Caco-2 (cell line): ENCODE data around the gene PFKP. TPM values are rescaled to one million over a fixed set of nuclear protein-coding genes. Genes with fewer than 3 reads are reported as not detected.

ENCODE experiments used
- BruUV-seq: library from RNA; stranded (reverse); fragments of 400-500 nt; replicated peaks from 2 replicates; lab custom pipeline; 2021; lab: Mats Ljungman, UMichigan
- CTCF ChIA-PET: fragments of 300-600 bp; sonication (Branson Sonifier 250); formaldehyde crosslinking; loops from one replicate; lab custom pipeline; 2022; ENCODE audit warnings: antibody characterized with exemption; lab: Charles Lee
- POLR2A ChIA-PET: fragments of 300-600 bp; sonication (Branson Sonifier 250); formaldehyde crosslinking; loops from one replicate; lab custom pipeline; 2022; ENCODE audit warnings: antibody characterized with exemption; lab: Charles Lee
- DNase-seq, 2 experiments: peaks; one replicate each; pipeline versions ENCODE4 v3.0.0 to v3.0.0-alpha.2; 2020 to 2022
- H3K27me3 ChIP-seq: replicated peaks from 2 replicates; pipeline ENCODE4 v1.6.0; 2011; ENCODE audit warnings: low read length; ENCODE audit not compliant: control insufficient read depth, insufficient read depth
- H3K36me3 ChIP-seq: 2 replicates; pipeline ENCODE4 v1.5.1; 2011; ENCODE audit warnings: low read length; ENCODE audit not compliant: control insufficient read depth, insufficient read depth
- H3K4me1 ChIP-seq: fragments of 250-450 bp; sonication (Bioruptor Pico); 2 replicates; pipeline ENCODE4 v1.5.1; 2020; ENCODE audit warnings: mild to moderate bottlenecking
- H3K4me3 ChIP-seq: 2 replicates; pipeline ENCODE4 v1.5.1; 2011; ENCODE audit warnings: low read depth, mild to moderate bottlenecking, control low read depth, low read length
- H3K9me3 ChIP-seq: fragments of 250-450 bp; sonication (Bioruptor Pico); 2 replicates; pipeline ENCODE4 v1.5.1; 2020; ENCODE audit warnings: mild to moderate bottlenecking, moderate library complexity
- H3K27ac Mint-ChIP-seq: one replicate; pipeline ENCODE4 v1.8.0; 2022; ENCODE audit warnings: mixed read lengths; ENCODE audit not compliant: unreplicated experiment
- H3K27me3 Mint-ChIP-seq: one replicate; pipeline ENCODE4 v1.8.0; 2022; ENCODE audit warnings: mixed read lengths; ENCODE audit not compliant: insufficient read depth, unreplicated experiment
- H3K36me3 Mint-ChIP-seq: one replicate; pipeline ENCODE4 v1.8.0; 2022; ENCODE audit warnings: mild to moderate bottlenecking, mixed read lengths; ENCODE audit not compliant: insufficient read depth, unreplicated experiment
- H3K4me1 Mint-ChIP-seq: one replicate; pipeline ENCODE4 v1.8.0; 2022; ENCODE audit warnings: low read depth, mixed read lengths; ENCODE audit not compliant: unreplicated experiment
- H3K4me3 Mint-ChIP-seq: one replicate; pipeline ENCODE4 v1.8.0; 2022; ENCODE audit warnings: mild to moderate bottlenecking, moderate library complexity, mixed read lengths; ENCODE audit not compliant: unreplicated experiment
- H3K9me3 Mint-ChIP-seq: one replicate; pipeline ENCODE4 v1.8.0; 2022; ENCODE audit warnings: mixed read lengths; ENCODE audit not compliant: unreplicated experiment
- intact Hi-C: fragments of 100-400 bp; cut with micrococcal nuclease; formaldehyde crosslinking; loops from one replicate; pipeline ENCODE4 v1.10.0; 2022; ENCODE audit not compliant: unreplicated experiment
- total RNA-seq: library from RNA; stranded (reverse); gene quantifications from 2 replicates; pipeline ENCODE4 v1.2.3, GENCODE V29; 2022
- TF ChIP-seq, protein P1 (sequence below), 2 experiments: fragments of 200-600 bp in 1 of 2; IDR thresholded peaks; 1 replicate in 1 of 2; 2 replicates in 1 of 2; pipeline versions ENCODE4 v1.5.1 to v1.8.0; 2011 to 2022; ENCODE audit warnings: antibody characterized with exemption in 1 of 2, control low read depth in 1 of 2, inconsistent platforms in 1 of 2, low read depth in 1 of 2, low read length in 1 of 2, mild to moderate bottlenecking in 1 of 2, moderate library complexity in 1 of 2; ENCODE audit not compliant: insufficient read depth in 1 of 2, severe bottlenecking in 1 of 2, unreplicated experiment in 1 of 2

PFKP gene
- total RNA-seq, 1 experiment from 2014 or later = 218 TPM

DNA sequence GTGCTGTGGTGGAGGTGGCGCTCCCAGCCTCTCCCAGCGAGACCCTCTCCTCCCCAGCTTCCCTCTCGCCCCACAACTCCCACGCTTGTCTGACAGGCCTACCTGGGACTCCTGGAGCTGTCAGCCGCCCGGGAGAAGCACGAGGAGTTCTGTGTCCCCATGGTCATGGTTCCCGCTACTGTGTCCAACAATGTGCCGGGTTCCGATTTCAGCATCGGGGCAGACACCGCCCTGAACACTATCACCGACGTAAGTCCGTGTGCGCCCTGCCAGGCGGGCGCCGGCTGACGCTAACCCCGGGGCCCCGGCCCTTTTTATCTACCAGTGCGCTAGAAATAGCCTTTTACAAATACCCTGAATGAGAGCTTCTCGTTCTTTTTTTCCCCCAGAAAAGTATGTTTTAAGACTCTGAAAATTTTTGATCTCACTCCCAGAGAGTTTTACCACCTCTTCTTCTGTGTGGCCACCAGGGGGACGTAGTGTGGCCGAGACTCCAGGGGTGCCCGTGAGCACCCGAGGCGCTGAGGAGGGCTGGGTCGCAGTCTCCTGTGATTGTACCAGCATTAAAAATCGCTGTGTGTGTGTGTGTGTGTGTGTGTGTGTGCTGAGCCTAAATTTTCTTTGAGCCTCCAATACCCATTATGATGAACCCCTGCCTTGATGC is 52.6 kb downstream of the PFKP start:
- no peaks in the 10 kb centered on the region for H3K9me3 ChIP-seq
- H3K27me3 Mint-ChIP-seq = no peaks in the 10 kb centered on the region
- H3K9me3 Mint-ChIP-seq = no peaks in the 10 kb centered on the region
- CTCF ChIA-PET = interaction anchor here (0.8 kb wide), 1 partner anchor 29 kb away, joined by 3 read pairs; no protein-coding TSS in a partner anchor
- H3K27me3 ChIP-seq = no peaks in the 10 kb centered on the region
- no TSS peak for BruUV-seq
- no peaks in the 10 kb centered on the region for H3K4me1 ChIP-seq
- TF ChIP-seq, protein P1, sequence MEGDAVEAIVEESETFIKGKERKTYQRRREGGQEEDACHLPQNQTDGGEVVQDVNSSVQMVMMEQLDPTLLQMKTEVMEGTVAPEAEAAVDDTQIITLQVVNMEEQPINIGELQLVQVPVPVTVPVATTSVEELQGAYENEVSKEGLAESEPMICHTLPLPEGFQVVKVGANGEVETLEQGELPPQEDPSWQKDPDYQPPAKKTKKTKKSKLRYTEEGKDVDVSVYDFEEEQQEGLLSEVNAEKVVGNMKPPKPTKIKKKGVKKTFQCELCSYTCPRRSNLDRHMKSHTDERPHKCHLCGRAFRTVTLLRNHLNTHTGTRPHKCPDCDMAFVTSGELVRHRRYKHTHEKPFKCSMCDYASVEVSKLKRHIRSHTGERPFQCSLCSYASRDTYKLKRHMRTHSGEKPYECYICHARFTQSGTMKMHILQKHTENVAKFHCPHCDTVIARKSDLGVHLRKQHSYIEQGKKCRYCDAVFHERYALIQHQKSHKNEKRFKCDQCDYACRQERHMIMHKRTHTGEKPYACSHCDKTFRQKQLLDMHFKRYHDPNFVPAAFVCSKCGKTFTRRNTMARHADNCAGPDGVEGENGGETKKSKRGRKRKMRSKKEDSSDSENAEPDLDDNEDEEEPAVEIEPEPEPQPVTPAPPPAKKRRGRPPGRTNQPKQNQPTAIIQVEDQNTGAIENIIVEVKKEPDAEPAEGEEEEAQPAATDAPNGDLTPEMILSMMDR (IDR thresholded peaks at IDR 0.05; ENCODE audit: insufficient read depth in 1 of 2, low read depth in 1 of 2, low read length in 1 of 2, severe bottlenecking in 1 of 2, unreplicated experiment in 1 of 2) = peak; percentile 65 to 72
- peaks cover 8% of the 10 kb centered on the region for H3K36me3 ChIP-seq
- intact Hi-C loops = loop anchor here (1.0 kb wide), 1 partner anchor 11 kb away; no protein-coding TSS in a partner anchor
- no peak overlapping the region for H3K27ac Mint-ChIP-seq
- peaks cover 95% of the 10 kb centered on the region for H3K36me3 Mint-ChIP-seq
- no peak overlapping the region for H3K4me3 ChIP-seq
- no peak overlapping the region for H3K4me3 Mint-ChIP-seq
- no peaks in the 10 kb centered on the region for H3K4me1 Mint-ChIP-seq
- peak in 1 of 2 experiments; percentile 59 for DNase-seq
- POLR2A ChIA-PET = interaction anchor here (0.6 kb wide), 1 partner anchor 142 kb away, joined by 3 read pairs; no protein-coding TSS in a partner anchor

DNA sequence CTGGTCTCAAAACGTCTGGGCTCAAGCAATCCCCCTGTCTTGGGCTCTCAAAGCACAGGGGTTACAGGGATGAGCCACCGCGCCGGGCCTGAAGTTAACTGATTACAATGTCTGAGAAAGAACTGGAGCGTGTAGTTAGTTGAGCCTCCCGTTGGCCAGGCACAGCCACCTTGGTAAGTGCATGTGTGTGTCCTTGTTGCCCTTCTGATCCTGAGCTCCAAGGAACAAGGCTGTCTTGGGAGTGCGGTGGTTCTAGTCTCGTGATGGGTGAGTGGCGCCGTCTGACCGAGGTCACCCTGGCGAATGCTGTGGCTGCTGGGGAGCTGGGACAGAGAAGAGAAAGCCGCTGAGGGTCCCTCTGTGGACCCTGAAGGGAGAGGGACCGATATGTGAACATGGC is 54.7 kb downstream of the PFKP start:
- POLR2A ChIA-PET = no interaction called here
- H3K27me3 Mint-ChIP-seq = no peaks in the 10 kb centered on the region
- peaks cover 95% of the 10 kb centered on the region for H3K36me3 Mint-ChIP-seq
- no peaks in the 10 kb centered on the region for H3K27me3 ChIP-seq
- H3K27ac Mint-ChIP-seq = peak overlapping the region; percentile 27
- no TSS peak for BruUV-seq
- no peaks in the 10 kb centered on the region for H3K9me3 Mint-ChIP-seq
- H3K9me3 ChIP-seq = no peaks in the 10 kb centered on the region
- TF ChIP-seq, protein P1 (IDR thresholded peaks at IDR 0.05; ENCODE audit: insufficient read depth in 1 of 2, low read depth in 1 of 2, low read length in 1 of 2, severe bottlenecking in 1 of 2, unreplicated experiment in 1 of 2) = no peak
- no peak overlapping the region for H3K4me3 Mint-ChIP-seq
- no peak for DNase-seq
- H3K4me1 Mint-ChIP-seq = no peaks in the 10 kb centered on the region
- no peak overlapping the region for H3K4me3 ChIP-seq
- H3K4me1 ChIP-seq = no peaks in the 10 kb centered on the region
- CTCF ChIA-PET = no interaction called here
- intact Hi-C loops = no loop called here
- peaks cover 8% of the 10 kb centered on the region for H3K36me3 ChIP-seq

DNA sequence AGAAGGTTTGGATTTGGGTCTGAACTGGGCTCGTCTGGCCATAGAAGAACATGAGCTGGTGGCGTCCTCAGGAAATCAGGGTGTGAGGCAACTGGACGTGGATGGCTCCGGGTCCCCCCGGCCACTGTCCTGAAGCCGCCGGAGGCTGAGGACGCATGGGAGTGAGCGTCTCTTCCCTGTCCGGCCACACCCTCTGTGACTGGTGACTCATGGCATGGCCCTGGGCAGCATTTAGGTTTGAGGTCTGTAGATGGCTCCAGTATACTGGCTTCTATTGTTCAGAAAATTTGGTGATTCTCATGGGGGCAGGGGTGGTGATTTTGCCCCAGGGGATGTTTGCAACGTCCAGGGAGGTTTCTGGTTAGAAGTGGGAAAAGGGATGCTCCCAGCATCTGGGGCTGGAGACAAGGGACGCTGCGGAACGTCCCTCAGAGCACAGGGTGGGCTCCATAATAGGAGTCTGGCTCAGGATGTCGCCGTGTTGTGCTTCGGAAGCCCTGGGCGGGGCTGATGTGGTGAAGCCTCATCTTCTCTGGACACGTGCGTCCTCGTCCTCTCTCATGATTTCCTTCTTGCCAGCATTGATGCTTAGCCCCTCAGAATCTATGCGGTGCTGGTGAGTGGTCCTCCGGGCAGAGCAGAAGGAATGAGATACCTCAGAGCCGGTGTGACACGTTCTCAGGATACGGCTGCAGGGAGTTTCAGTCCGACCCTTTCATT is 55.3 kb downstream of the PFKP start:
- no peak overlapping the region for H3K4me3 Mint-ChIP-seq
- peaks cover 95% of the 10 kb centered on the region for H3K36me3 Mint-ChIP-seq
- no peaks in the 10 kb centered on the region for H3K27me3 Mint-ChIP-seq
- intact Hi-C loops = no loop called here
- peak overlapping the region; percentile 27 for H3K27ac Mint-ChIP-seq
- TF ChIP-seq, protein P1 (IDR thresholded peaks at IDR 0.05; ENCODE audit: insufficient read depth in 1 of 2, low read depth in 1 of 2, low read length in 1 of 2, severe bottlenecking in 1 of 2, unreplicated experiment in 1 of 2) = no peak
- Histone ChIP-seq H3K4me3 (no peak overlapping the region), H3K9me3 (no peaks in the 10 kb centered on the region), H3K27me3 (no peaks in the 10 kb centered on the region), H3K36me3 (peaks cover 7% of the 10 kb centered on the region), H3K4me1 (no peaks in the 10 kb centered on the region)
- BruUV-seq = no TSS peak
- no peaks in the 10 kb centered on the region for H3K4me1 Mint-ChIP-seq
- CTCF ChIA-PET = no interaction called here
- H3K9me3 Mint-ChIP-seq = no peaks in the 10 kb centered on the region
- POLR2A ChIA-PET = no interaction called here
- DNase-seq = no peak
